HL-60 (cell line): Measurements from ENCODE around the gene GABPB2.
"Not testable (repeated sequence)": the region's sequence is repeated elsewhere in the genome, so short reads cannot be mapped to it uniquely, and the experiment has no call there.

Source experiments
- DNase-seq, 2 experiments: peaks; one replicate each; pipeline ENCODE4 v3.0.0-alpha.2; 2010 to 2020; ENCODE audit warnings: low read depth in 1 of 2, low spot score in 1 of 2
- H3K27ac ChIP-seq: fragments of 250-450 bp; sonication (Bioruptor Pico); replicated peaks from 2 replicates; pipeline ENCODE4 v1.5.1; 2020; ENCODE audit warnings: mild to moderate bottlenecking, moderate library complexity
- H3K27me3 ChIP-seq: fragments of 250-450 bp; sonication (Bioruptor Pico); 2 replicates; pipeline ENCODE4 v1.5.1; 2021; ENCODE audit warnings: mild to moderate bottlenecking, moderate library complexity; ENCODE audit not compliant: insufficient read depth, poor library complexity, severe bottlenecking
- H3K4me3 ChIP-seq: replicated peaks from 2 replicates; pipeline ENCODE4 v1.5.1; 2011; ENCODE audit warnings: mild to moderate bottlenecking, control low read depth, low read length; ENCODE audit not compliant: insufficient read depth
- GABPA ChIP-seq: IDR thresholded peaks from 2 replicates; pipeline ENCODE4 v1.6.1; 2012; ENCODE audit warnings: low read depth
- POLR2AphosphoS5 ChIP-seq: IDR thresholded peaks from 2 replicates; pipeline ENCODE4 v1.6.1; 2012; ENCODE audit warnings: low read depth
- SPI1 ChIP-seq: IDR thresholded peaks from 2 replicates; pipeline ENCODE4 v1.6.1; 2012; ENCODE audit warnings: low read depth, mild to moderate bottlenecking, borderline replicate concordance
- TF ChIP-seq, protein P1 (sequence below): IDR thresholded peaks from 2 replicates; pipeline ENCODE4 v1.6.1; 2012; ENCODE audit warnings: low read depth; ENCODE audit not compliant: insufficient replicate concordance
- TF ChIP-seq, protein P2 (sequence below): IDR thresholded peaks from one replicate; pipeline ENCODE4 v1.5.1; 2011; ENCODE audit warnings: low read length, control low read depth, inconsistent platforms; ENCODE audit not compliant: insufficient read depth

Gene GABPB2

DNA sequence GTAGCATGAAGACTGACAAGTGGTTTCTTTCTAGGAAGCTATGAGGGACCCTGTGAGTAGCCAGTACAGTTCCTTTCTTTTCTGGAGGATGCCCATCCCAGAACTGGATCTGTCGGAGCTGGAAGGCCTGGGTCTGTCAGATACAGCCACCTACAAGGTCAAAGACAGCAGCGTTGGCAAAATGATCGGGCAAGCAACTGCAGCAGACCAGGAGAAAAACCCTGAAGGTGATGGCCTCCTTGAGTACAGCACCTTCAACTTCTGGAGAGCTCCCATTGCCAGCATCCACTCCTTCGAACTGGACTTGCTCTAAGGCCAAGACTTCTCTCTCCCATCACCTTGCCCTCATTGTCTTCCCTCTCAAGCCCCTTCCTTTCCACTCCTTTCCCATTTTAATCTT lies 3.4 kb upstream of the GABPB2 start:
- no peak for TF ChIP-seq GABPA
- no peak overlapping the region for H3K4me3 ChIP-seq
- DNase-seq = no peak
- H3K27me3 ChIP-seq = no peaks in the 10 kb centered on the region
- H3K27ac ChIP-seq = no peak overlapping the region

DNA sequence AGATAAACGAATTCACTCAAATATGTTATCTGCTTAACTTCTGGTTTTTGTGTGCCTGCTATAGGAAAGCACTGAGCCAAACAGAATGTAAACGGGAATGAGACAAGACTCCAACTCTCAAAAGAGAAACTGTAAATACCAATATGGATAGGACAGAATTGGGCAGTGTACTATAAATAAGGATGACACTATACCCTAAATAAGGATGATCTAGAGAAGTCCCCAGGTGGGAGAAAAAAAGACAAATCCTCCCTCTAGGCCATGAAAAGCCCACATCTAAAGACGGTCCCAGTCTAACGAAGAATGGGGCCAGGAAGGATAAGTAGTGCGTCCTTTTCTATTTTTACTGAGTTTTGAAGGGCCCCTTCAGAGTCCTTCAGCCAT lies 1.5 kb upstream of the GABPB2 start:
- no peak for DNase-seq
- no peak overlapping the region for H3K27ac ChIP-seq
- H3K4me3 ChIP-seq = no peak overlapping the region
- TF ChIP-seq POLR2AphosphoS5 (no peak), SPI1 (no peak), GABPA (no peak)
- TF ChIP-seq, protein P1, sequence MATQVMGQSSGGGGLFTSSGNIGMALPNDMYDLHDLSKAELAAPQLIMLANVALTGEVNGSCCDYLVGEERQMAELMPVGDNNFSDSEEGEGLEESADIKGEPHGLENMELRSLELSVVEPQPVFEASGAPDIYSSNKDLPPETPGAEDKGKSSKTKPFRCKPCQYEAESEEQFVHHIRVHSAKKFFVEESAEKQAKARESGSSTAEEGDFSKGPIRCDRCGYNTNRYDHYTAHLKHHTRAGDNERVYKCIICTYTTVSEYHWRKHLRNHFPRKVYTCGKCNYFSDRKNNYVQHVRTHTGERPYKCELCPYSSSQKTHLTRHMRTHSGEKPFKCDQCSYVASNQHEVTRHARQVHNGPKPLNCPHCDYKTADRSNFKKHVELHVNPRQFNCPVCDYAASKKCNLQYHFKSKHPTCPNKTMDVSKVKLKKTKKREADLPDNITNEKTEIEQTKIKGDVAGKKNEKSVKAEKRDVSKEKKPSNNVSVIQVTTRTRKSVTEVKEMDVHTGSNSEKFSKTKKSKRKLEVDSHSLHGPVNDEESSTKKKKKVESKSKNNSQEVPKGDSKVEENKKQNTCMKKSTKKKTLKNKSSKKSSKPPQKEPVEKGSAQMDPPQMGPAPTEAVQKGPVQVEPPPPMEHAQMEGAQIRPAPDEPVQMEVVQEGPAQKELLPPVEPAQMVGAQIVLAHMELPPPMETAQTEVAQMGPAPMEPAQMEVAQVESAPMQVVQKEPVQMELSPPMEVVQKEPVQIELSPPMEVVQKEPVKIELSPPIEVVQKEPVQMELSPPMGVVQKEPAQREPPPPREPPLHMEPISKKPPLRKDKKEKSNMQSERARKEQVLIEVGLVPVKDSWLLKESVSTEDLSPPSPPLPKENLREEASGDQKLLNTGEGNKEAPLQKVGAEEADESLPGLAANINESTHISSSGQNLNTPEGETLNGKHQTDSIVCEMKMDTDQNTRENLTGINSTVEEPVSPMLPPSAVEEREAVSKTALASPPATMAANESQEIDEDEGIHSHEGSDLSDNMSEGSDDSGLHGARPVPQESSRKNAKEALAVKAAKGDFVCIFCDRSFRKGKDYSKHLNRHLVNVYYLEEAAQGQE = no peak
- TF ChIP-seq, protein P2, sequence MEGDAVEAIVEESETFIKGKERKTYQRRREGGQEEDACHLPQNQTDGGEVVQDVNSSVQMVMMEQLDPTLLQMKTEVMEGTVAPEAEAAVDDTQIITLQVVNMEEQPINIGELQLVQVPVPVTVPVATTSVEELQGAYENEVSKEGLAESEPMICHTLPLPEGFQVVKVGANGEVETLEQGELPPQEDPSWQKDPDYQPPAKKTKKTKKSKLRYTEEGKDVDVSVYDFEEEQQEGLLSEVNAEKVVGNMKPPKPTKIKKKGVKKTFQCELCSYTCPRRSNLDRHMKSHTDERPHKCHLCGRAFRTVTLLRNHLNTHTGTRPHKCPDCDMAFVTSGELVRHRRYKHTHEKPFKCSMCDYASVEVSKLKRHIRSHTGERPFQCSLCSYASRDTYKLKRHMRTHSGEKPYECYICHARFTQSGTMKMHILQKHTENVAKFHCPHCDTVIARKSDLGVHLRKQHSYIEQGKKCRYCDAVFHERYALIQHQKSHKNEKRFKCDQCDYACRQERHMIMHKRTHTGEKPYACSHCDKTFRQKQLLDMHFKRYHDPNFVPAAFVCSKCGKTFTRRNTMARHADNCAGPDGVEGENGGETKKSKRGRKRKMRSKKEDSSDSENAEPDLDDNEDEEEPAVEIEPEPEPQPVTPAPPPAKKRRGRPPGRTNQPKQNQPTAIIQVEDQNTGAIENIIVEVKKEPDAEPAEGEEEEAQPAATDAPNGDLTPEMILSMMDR = no peak
- no peaks in the 10 kb centered on the region for H3K27me3 ChIP-seq

DNA sequence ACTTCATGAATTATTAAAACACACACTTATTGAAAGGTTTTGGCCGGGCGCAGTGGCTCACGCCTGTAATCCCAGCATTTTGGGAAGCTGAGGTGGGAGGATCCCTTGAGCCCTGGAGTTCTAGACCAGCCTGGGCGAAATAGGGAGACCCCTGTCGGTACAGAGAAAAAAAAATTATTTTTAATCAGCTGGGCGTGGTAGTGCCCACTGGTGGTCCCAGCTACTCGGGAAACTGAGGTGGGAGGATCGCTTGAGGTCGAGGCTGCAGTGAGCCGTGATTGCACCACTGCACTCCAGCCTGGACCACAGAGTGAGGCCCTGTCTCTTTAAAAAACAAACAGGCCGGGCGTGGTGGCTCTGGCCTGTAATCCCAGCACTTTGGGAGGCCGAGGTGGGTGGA lies 1.7 kb downstream of the GABPB2 start:
- Histone ChIP-seq H3K4me3 (no peak overlapping the region), H3K27me3 (no peaks in the 10 kb centered on the region), H3K27ac (no peak overlapping the region)
- DNase-seq = no peak
- TF ChIP-seq, protein P2 = no peak
- TF ChIP-seq, protein P1 = no peak
- TF ChIP-seq SPI1 (no peak), GABPA (no peak), POLR2AphosphoS5 (no peak)

DNA sequence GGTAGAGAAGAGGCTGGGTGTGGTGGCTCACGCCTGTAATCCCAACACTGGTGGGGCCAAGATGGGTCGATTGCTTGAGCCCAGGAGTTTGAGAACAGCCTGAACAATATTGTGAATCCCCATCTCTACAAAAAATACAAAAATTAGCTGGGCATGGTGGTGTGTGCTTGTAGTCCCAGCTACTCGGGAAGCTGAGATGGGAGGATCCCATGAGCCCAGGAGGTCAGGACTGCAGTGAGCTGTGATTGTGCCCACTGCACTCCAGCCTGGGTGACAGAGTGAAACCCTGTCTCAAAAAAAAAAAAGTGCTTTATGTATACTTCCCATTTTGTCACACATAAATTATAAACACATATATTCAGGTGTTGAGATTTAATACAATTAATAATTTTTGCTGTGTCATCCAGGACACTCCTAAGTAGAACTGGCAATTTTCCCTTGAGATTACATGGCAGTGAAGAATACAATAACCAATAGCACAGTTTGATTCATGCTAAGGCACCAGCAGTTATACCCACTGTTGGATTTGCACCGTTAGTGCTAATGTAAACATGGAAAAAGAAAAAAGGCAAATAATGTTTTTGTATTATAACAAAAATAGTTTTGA lies 15.5 kb downstream of the GABPB2 start:
- Histone ChIP-seq H3K27me3 (no peaks in the 10 kb centered on the region), H3K4me3 (no peak overlapping the region), H3K27ac (no peak overlapping the region)
- no peak for DNase-seq
- TF ChIP-seq, protein P1 = no peak
- TF ChIP-seq, protein P2 = no peak
- TF ChIP-seq SPI1 = no peak
- TF ChIP-seq GABPA = no peak
- no peak for TF ChIP-seq POLR2AphosphoS5

DNA sequence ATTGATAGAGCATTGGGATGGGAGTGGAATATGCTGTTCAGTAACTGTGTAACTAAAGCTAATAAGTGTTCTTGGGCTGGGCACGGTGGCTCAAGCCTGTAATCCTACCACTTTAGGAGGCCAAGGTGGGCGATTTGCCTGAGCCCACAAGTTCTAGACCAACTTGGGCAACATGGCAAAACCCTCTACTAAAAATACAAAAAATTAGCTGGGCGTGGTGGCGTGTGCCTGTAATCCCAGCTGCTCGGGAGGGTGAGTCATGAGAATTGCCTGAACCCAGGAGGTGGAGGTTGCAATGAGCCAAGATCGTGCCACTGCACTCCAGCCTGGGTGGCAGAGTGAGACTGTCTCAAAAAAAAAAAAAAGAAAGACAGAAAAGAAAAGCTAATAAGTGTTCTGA lies 26.9 kb downstream of the GABPB2 start:
- H3K27me3 ChIP-seq, H3K27ac ChIP-seq, H3K4me3 ChIP-seq, DNase-seq: not testable (repeated sequence)
